ENCODE measurements around the gene ZIC1. TPM values are rescaled to one million over a fixed set of nuclear protein-coding genes. Genes with fewer than 3 reads are reported as not detected.

The ZIC1 gene
- total RNA-seq, 4 donors from 2014 or later, result not detected

- Histone ChIP-seq H3K27me3 (peaks cover 5 to 100% (median 90%) of the 10 kb centered on the region in 4 donors), H3K4me3 (peak overlapping the region; percentile 16 to 45 (median 26)), H3K9me3 (peaks cover 0 to 9% (median 0%) of the 10 kb centered on the region in 4 donors), H3K27ac (replicated peaks in 1 of 4) (no peak overlapping the region), H3K36me3 (no peaks in the 10 kb centered on the region), H3K4me1 (peaks cover 12 to 40% (median 33%) of the 10 kb centered on the region in 4 donors)
- WGBS, result 9% methylated on average over 42 of the region's 54 CpGs
- TF ChIP-seq CTCF (IDR thresholded peaks at IDR 0.05) (no peak), POLR2AphosphoS5 (IDR thresholded peaks at IDR 0.05) (no peak), EP300 (IDR thresholded peaks at IDR 0.05) (no peak), POLR2A (IDR thresholded peaks at IDR 0.05; ENCODE audit: low read depth) (peak; percentile 34)
- intact Hi-C loops (cut with DNase I), result no loop called here
- no peak for DNase-seq (ENCODE audit: extremely low spot score)
Measured at GRCh38 chr3:147418808-147419701, 9.9 kb downstream of the ZIC1 start.

GRCh38 chr3:147419781-147420224, 10.6 kb downstream of the ZIC1 start:
- intact Hi-C loops (cut with DNase I), result no loop called here
- Histone ChIP-seq H3K9me3 (peaks cover 0 to 9% (median 0%) of the 10 kb centered on the region in 4 donors), H3K27me3 (peaks cover 5 to 100% (median 90%) of the 10 kb centered on the region in 4 donors), H3K36me3 (no peaks in the 10 kb centered on the region), H3K27ac (replicated peaks in 1 of 4) (no peak overlapping the region), H3K4me1 (peaks cover 12 to 46% (median 40%) of the 10 kb centered on the region in 4 donors), H3K4me3 (peak overlapping the region in 1 of 4 donors; percentile 25)
- TF ChIP-seq POLR2AphosphoS5 (IDR thresholded peaks at IDR 0.05), result no peak
- TF ChIP-seq POLR2A (IDR thresholded peaks at IDR 0.05; ENCODE audit: low read depth), result no peak
- no peak for TF ChIP-seq CTCF (IDR thresholded peaks at IDR 0.05)
- no peak for TF ChIP-seq EP300 (IDR thresholded peaks at IDR 0.05)
- WGBS, result 46% methylated on average over 10 of the region's 10 CpGs
- DNase-seq (ENCODE audit: extremely low spot score), result no peak

GRCh38 chr3:147420353-147421183, 11.4 kb downstream of the ZIC1 start:
- peaks cover 5 to 100% (median 88%) of the 10 kb centered on the region in 4 donors for H3K27me3 ChIP-seq
- peak overlapping the region in 1 of 4 donors; percentile 14 for H3K4me3 ChIP-seq
- no peaks in the 10 kb centered on the region for H3K36me3 ChIP-seq
- no peak for DNase-seq (ENCODE audit: extremely low spot score)
- H3K4me1 ChIP-seq, result peaks cover 12 to 46% (median 40%) of the 10 kb centered on the region in 4 donors
- TF ChIP-seq POLR2A (IDR thresholded peaks at IDR 0.05; ENCODE audit: low read depth), result no peak
- no peak for TF ChIP-seq POLR2AphosphoS5 (IDR thresholded peaks at IDR 0.05)
- TF ChIP-seq CTCF (IDR thresholded peaks at IDR 0.05), result no peak
- no peak for TF ChIP-seq EP300 (IDR thresholded peaks at IDR 0.05)
- H3K9me3 ChIP-seq, result peaks cover 0 to 5% (median 0%) of the 10 kb centered on the region in 4 donors
- H3K27ac ChIP-seq (replicated peaks in 1 of 4), result no peak overlapping the region
- intact Hi-C loops (cut with DNase I), result no loop called here
- 12% methylated on average over 23 of the region's 32 CpGs for WGBS

- DNase-seq (ENCODE audit: extremely low spot score), result no peak
- Histone ChIP-seq H3K27ac (replicated peaks in 1 of 4) (no peak overlapping the region), H3K9me3 (no peaks in the 10 kb centered on the region), H3K27me3 (peaks cover 5 to 97% (median 83%) of the 10 kb centered on the region in 4 donors), H3K4me3 (peak overlapping the region in 2 of 4 donors; percentile 6 to 14), H3K4me1 (peaks cover 12 to 46% (median 40%) of the 10 kb centered on the region in 4 donors), H3K36me3 (no peaks in the 10 kb centered on the region)
- WGBS, result 7% methylated on average over 22 of the region's 53 CpGs
- no peak for TF ChIP-seq EP300 (IDR thresholded peaks at IDR 0.05)
- TF ChIP-seq POLR2AphosphoS5 (IDR thresholded peaks at IDR 0.05), result no peak
- no peak for TF ChIP-seq POLR2A (IDR thresholded peaks at IDR 0.05; ENCODE audit: low read depth)
- intact Hi-C loops (cut with DNase I), result no loop called here
Measured at GRCh38 chr3:147421184-147421912, 12.2 kb downstream of the ZIC1 start.
